NCI-H510A (cell line): ENCODE results near the gene SLC38A11.

Experiments used
- DNase-seq: peaks from one replicate; lab custom pipeline; 2025; lab: John Stamatoyannopoulos, UW

SLC38A11 gene

DNA sequence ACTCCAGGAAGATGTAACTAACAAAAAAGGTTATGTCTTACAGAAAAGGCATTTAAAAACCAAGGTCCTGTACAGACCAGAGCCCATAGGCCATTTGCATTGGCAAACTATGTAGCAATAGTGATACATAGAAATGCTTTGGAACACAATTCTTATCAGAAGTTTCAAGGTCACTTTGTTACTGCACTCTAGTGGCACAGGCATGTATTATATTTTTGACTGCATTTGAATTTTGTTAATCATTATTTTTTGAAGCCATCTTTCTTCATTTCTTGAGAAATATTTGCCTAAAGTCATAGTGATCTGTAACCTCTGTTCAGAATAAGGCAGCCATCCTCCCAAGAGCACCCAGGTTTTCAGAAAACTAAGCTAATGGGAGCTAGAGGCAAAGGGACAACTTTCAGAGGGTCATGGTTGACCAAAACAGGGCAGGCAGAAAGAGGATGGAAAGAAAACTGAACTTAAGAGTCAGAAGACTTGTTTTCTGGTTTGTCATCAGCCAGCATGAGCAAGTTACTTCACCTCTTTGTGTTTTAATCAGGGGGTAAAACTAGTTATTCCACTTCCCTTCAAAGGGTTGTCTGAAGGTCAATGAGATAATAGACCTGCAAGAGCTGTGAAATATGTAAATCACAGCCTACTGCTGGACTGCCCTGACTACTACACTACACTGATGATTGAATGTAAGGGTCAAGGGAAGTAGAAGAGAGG is 41.5 kb downstream of the SLC38A11 start:
- DNase-seq: no peak

DNA sequence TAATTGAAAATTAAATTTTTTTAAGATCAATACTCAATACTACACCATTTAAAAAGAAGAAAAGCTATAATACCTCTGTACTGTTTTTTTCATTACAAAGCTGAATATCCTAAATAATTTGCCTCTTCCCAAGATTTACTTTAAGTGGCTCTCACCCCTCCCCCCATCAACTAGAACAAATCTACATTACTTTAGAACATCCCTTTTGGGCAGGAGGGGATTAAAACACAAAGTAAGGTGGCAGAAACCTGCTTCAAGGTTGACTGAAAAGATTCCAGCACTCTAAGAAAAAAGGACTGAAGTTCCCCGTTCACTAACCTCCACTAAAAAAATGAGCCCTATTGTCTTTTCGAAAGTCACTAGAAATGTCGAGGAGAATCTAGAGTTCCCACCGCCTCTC is 42.3 kb downstream of the SLC38A11 start:
- DNase-seq: no peak

DNA sequence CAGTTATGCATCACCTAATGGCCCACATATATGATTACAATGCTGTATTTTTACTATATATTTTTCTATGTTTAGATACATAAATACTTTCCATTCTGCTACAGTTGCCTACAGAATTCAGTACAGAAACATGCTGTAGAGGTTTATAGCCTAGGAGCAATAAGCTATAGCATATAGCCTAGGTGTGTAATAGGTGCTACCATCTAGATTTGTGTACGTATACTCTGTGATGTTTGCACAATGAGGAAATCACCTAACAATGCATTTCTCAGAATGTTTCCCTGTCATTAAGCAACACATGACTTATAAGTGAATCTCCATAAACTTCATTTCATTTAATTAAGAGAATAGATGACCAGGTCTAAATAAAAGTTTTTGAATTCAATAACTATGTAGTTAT is 43.5 kb downstream of the SLC38A11 start:
- DNase-seq: no peak

GRCh38 chr2:164910101-164910899 is 45.0 kb downstream of the SLC38A11 start:
- no peak for DNase-seq

- no peak for DNase-seq
Observed at GRCh38 chr2:164906947-164907346, 48.4 kb downstream of the SLC38A11 start.

- DNase-seq: no peak
Observed at GRCh38 chr2:164905307-164905706, 50.0 kb downstream of the SLC38A11 start.

GRCh38 chr2:164903951-164904350 is 51.4 kb downstream of the SLC38A11 start:
- no peak for DNase-seq

GRCh38 chr2:164903204-164903603 is 52.1 kb downstream of the SLC38A11 start:
- no peak for DNase-seq

DNA sequence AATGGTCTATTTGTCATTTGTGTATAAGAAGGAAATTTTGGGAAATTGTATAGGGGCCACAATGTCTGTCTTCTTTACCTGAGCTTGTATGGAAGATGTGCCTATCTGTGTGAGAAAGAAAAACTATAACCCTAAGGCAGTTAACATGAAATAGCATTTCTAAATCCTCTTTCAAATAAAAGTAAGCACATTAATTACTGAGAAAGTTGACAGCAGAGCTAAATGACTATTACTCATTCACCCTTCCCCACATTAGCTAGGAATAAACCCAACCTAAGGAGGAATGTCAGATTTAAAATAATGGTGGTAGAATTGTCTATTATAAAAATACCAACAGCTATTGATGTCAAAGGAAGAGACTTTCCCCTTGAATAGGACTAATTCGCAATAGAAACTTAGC is 56.2 kb downstream of the SLC38A11 start:
- no peak for DNase-seq

- DNase-seq: no peak
Observed at GRCh38 chr2:164898475-164898874, 56.9 kb downstream of the SLC38A11 start.

GRCh38 chr2:164897469-164898260 is 57.7 kb downstream of the SLC38A11 start:
- DNase-seq: no peak

DNA sequence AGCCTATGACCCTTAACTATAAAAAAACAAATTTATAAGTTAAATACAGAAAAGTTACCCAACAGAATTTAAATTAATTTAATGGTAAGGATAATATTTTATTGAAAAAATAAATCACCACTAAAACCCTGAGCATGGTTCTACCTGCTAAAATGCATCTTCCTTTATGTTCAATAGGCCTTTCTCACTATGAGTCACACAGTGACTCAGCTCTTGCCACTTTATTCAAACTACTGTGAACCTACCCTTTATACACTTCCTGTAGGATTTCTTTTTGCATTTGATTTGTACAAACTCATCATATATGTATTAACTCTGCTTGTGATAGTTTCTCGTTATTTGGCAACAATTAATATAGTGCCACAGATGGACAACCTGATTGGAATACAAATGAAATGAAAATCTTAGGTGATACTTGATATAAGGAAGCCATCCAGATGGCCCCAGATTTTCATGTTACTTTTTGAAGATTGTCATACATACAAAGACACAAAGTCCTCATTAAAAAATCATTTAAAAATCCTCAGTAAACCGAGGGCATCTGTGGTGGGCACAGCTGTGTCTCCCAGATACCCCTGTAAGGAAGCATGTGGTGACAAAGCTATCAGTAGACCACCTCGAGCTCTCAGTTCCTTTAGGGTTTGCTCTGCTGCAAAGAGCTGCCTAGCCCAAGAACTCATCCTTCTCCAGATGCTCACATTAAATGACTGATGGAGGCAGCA is 58.5 kb downstream of the SLC38A11 start:
- no peak for DNase-seq

DNA sequence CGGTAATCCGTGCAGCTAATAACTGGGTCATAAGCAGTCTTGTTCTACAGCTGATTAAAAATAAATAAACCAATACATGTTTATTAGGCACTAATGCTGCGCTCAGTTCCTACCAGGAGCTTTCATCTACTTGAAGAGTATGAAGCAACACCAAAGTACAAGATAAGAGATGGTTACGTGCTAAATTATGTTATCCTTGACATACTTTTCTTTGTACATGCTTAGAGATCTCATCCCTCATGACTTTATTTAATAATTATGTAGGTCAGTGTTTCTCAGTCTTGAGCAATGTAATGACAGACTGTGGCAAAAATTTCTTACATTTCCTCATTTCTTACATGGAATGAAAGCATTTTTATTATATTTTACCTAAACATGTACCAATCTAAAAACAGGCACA is 59.1 kb downstream of the SLC38A11 start:
- no peak for DNase-seq

DNA sequence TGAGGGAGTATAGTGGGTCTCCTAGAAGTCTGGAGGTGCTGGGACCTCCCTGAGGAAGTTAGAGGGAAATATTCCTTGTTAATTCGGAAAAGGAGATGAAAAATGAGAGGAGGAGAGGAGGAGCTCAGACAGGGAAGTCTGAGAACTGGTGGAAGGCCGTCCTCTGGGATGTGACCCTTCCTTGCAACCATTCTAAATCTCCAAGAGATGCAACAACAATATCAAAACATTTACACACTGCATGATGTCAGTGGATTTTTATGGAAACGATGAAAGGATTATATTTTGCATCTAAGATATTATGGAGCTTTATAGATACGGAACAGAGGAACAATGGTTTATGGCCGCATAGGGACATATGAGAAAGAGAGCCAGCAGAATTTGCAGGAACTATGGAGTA is 63.9 kb downstream of the SLC38A11 start:
- no peak for DNase-seq

GRCh38 chr2:164890544-164890943 is 64.8 kb downstream of the SLC38A11 start:
- DNase-seq: no peak

DNA sequence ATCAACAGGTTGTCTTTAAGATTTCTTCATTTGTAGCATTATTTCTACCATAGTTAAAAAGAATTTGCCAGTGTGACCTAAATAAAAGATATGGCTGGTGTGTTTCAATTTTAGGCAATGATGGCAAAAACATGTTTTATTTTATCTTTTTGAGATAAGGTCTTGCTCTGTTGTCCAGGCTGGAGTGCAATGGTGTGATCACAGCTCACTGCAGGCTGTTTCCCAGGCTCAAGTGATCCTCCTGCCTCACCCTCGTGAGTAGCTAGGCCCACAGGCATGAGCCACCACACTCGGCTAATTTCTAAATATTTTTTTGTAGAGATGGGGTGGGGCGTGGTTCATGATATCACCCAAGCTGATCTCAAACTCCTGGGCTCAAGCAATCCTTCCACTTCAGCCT is 66.7 kb downstream of the SLC38A11 start:
- no peak for DNase-seq

DNA sequence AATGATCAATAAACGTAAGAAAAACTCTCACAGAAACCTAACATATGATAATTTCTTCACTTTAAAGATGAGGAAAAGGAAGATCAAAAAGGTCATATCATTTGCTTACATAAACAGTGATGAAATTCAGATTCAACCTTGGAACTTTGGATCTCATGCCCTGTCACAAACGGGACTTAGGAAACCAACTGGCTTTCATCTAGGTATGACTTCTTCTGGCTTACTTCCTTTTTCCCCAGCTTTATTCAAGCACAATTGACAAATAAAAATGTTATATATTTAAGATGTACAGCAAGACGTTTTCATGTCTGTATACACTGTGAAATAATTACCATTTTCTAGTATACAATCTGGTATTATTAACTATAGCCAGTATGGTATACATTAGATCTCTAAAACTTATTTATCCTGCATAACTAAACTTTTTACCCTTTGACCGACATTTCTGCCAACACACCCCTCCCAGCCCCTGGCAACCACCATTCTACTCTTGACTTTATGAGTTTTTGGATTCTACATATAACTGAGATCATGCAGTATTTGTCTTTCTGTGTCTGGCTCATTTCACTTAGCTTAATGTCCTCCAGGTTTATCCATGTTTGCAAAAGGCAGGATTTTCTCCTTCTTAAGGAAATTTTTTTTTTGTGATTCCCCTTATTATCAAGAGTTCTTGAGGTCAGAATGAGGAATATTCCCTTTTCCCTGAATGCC is 67.7 kb downstream of the SLC38A11 start:
- no peak for DNase-seq

DNA sequence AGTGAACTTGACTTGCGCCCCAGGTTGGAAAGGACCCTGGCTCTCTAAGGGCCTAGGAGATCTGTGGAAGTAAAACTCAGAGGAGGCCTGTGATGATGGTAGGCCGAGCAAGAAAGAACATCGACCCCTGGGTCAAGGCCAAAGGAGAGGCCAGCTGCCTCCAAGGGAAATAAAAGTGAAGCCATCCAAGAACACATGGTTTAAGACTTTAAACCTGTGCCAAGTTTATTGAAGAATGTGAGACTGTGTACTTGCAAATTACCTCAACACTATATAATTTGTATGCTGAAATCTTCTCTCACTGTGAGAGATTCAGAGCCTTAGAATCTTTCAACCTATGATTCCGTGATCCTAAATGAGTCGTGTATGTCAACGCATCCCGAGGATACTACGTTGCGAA is 73.0 kb downstream of the SLC38A11 start:
- no peak for DNase-seq

DNA sequence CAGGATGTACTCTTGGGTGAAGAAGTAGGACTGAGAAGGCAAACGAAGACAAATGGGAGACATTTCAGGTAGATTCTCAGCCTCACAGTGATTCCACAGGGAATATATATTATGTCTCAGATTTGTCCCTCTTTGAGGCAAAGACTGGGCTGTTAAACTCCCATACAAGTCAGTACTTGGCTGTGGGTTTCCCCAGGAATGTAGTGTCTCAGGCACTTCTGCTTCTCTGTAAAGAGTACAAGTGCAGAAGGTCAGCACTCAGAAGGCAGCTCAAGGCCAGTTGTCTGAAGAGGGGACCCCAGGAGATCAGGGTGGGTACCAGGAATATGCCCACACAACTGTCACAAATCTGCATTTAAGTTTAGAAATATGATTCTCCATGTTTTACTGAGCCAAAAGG is 73.8 kb downstream of the SLC38A11 start:
- DNase-seq: no peak

GRCh38 chr2:164879901-164880535 is 75.3 kb downstream of the SLC38A11 start:
- no peak for DNase-seq

GRCh38 chr2:164877927-164878326 is 77.4 kb downstream of the SLC38A11 start:
- no peak for DNase-seq
